ENCODE measurements around the gene NAGLU.

NAGLU gene

GRCh38 chr17:42591411-42591810, 55.4 kb downstream of the NAGLU start:
- no peak overlapping the region for H3K27ac ChIP-seq (ENCODE audit: low read depth, low read length)
- no peaks in the 10 kb centered on the region for H3K9me3 ChIP-seq (ENCODE audit: control insufficient read depth, insufficient read depth, low read length)
- H3K79me2 ChIP-seq (ENCODE audit: control insufficient read depth, low read length): peaks cover 1% of the 10 kb centered on the region; the same call in 1 of the 2 replicates
- H3K9me2 ChIP-seq (replicated peaks; ENCODE audit: control insufficient read depth, low read length): no peaks in the 10 kb centered on the region
- H3F3A ChIP-seq (ENCODE audit: control insufficient read depth, insufficient read depth): peaks cover 4% of the 10 kb centered on the region; the same call in 1 of the 2 replicates
- H3K4me2 ChIP-seq (ENCODE audit: low read length): no peak overlapping the region
- peaks cover 22% of the 10 kb centered on the region for H3K4me1 ChIP-seq (ENCODE audit: control insufficient read depth, low read length)
- TF ChIP-seq CTCF (IDR thresholded peaks at IDR 0.05; ENCODE audit: low read depth, low read length, poor library complexity, severe bottlenecking) (no peak), EZH2phosphoT487 (IDR thresholded peaks at IDR 0.05; ENCODE audit: borderline replicate concordance, low read length) (no peak)
- peaks cover 45% of the 10 kb centered on the region for H3K36me3 ChIP-seq (ENCODE audit: control insufficient read depth, low read length)
- no peaks in the 10 kb centered on the region for H3K27me3 ChIP-seq (ENCODE audit: control insufficient read depth, low read length)
- H3K4me3 ChIP-seq (ENCODE audit: low read length): no peak overlapping the region
- no peaks in the 10 kb centered on the region for H4K20me1 ChIP-seq (ENCODE audit: control insufficient read depth, insufficient read depth, low read depth, low read length)

Data from DOHH2 (cell line).